K562 (cell line): ENCODE results near the gene CFAP92. TPM values are rescaled to one million over a fixed set of nuclear protein-coding genes. Genes with fewer than 3 reads are reported as not detected.
A peak's percentile ranks its signal among the peaks of the same experiment; 100 is the strongest.

Experiments used
- ATF2 ChIP-seq: sonication (generic); formaldehyde crosslinking; IDR thresholded peaks from 2 replicates; pipeline ENCODE4 v1.8.1; 2022; ENCODE audit warnings: missing genetic modification reagents
- DIDO1 ChIP-seq: fragments of 450-650 bp; IDR thresholded peaks from 2 replicates; pipeline ENCODE4 v1.6.1; 2016; ENCODE audit warnings: low read depth, missing biosample characterization, missing genetic modification characterization
- E2F8 ChIP-seq: fragments of 450-650 bp; IDR thresholded peaks from 2 replicates; pipeline ENCODE4 v1.7.1; 2018; ENCODE audit warnings: mild to moderate bottlenecking, low read depth; ENCODE audit not compliant: partially characterized antibody
- E4F1 ChIP-seq: fragments of 250-450 bp; sonication (Bioruptor Pico); IDR thresholded peaks from 2 replicates; pipeline ENCODE4 v1.5.0; 2021; ENCODE audit warnings: mild to moderate bottlenecking, borderline replicate concordance
- HOXB6 ChIP-seq: fragments of 250-450 bp; sonication (Bioruptor Pico); IDR thresholded peaks from 2 replicates; pipeline ENCODE4 v1.5.1; 2022; ENCODE audit warnings: mild to moderate bottlenecking, borderline replicate concordance
- L3MBTL2 ChIP-seq: fragments of 450-650 bp; IDR thresholded peaks from 2 replicates; pipeline ENCODE4 v1.6.1; 2016; ENCODE audit warnings: mild to moderate bottlenecking, moderate library complexity
- POLR2B ChIP-seq: fragments of 450-650 bp; IDR thresholded peaks from 2 replicates; pipeline ENCODE4 v1.6.1; 2018; ENCODE audit warnings: low read depth; ENCODE audit not compliant: partially characterized antibody
- POLR2H ChIP-seq: IDR thresholded peaks from 2 replicates; pipeline ENCODE4 v1.6.1; 2016; ENCODE audit warnings: missing genetic modification characterization, low read depth, mild to moderate bottlenecking, control low read depth, missing compliant biosample characterization, moderate library complexity
- RBM17 ChIP-seq: fragments of 200-400 bp; formaldehyde crosslinking; IDR thresholded peaks from 2 replicates; pipeline ENCODE4 v1.6.1; 2017; ENCODE audit warnings: low read depth, mild to moderate bottlenecking, low read length, borderline replicate concordance
- RCOR1 ChIP-seq, 2 experiments: IDR thresholded peaks; 2 replicates each; pipeline ENCODE4 v1.6.1; 2012; ENCODE audit warnings: low read depth in 2 of 2, low read length in 2 of 2, borderline replicate concordance in 1 of 2, improper control_type of control experiment in 1 of 2
- SMAD1 ChIP-seq: fragments of 150-350 bp; IDR thresholded peaks from 2 replicates; pipeline ENCODE4 v1.6.1; 2014; ENCODE audit warnings: low read length, low read depth; ENCODE audit not compliant: partially characterized antibody
- SMAD2 ChIP-seq: fragments of 150-350 bp; IDR thresholded peaks from 2 replicates; pipeline ENCODE4 v1.6.1; 2014; ENCODE audit warnings: low read depth, mild to moderate bottlenecking, low read length
- SMARCA4 ChIP-seq: fragments of 450-650 bp; IDR thresholded peaks from 2 replicates; pipeline ENCODE4 v1.6.1; 2016
- TOE1 ChIP-seq, 2 experiments: fragments of 450-650 bp in 1 of 2; sonication (generic) in 1 of 2; formaldehyde crosslinking in 1 of 2; IDR thresholded peaks; 2 replicates each; pipeline versions ENCODE4 v1.7.1 to v1.8.0; 2016 to 2022; ENCODE audit warnings: borderline replicate concordance in 2 of 2, mild to moderate bottlenecking in 2 of 2, antibody characterized with exemption in 1 of 2, inconsistent platforms in 1 of 2, low read depth in 1 of 2, missing genetic modification reagents in 1 of 2, moderate library complexity in 1 of 2
- ZBTB26 ChIP-seq: fragments of 450-650 bp; formaldehyde crosslinking; IDR thresholded peaks from 2 replicates; pipeline ENCODE4 v1.4.0; 2022; ENCODE audit warnings: missing genetic modification characterization
- ZKSCAN8 ChIP-seq: fragments of 200-800 bp; sonication (Bioruptor generic); IDR thresholded peaks from 2 replicates; pipeline ENCODE4 v1.6.1; 2016; ENCODE audit warnings: missing genetic modification characterization, missing compliant biosample characterization
- ZNF511 ChIP-seq: sonication (generic); formaldehyde crosslinking; IDR thresholded peaks from 2 replicates; pipeline ENCODE4 v1.8.0; 2022; ENCODE audit warnings: mild to moderate bottlenecking, missing genetic modification reagents
- ZNF764 ChIP-seq: fragments of 250-450 bp; sonication (Bioruptor Pico); IDR thresholded peaks from 2 replicates; pipeline ENCODE4 v1.4.0; 2020; ENCODE audit warnings: low read depth, mild to moderate bottlenecking, moderate library complexity
- polyA plus RNA-seq, 8 experiments: library from polyadenylated mRNA; depleted of rRNA in 4 of 8; stranded (reverse) in 5 of 8; unstranded in 3 of 8; fragments of >200 nt; fragmentation: Nextera tagmentation in 2 of 8; fragmentation: Illumina TruSeq in 1 of 8; extraction: Ambion mirVana in 2 of 8; extraction: Trizol in 1 of 8; gene quantifications; 2 replicates each; pipeline versions ENCODE4 v1.2.1 to v1.2.3, GENCODE V29; 2011 to 2014; ENCODE audit warnings: inconsistent platforms in 1 of 8, missing spikeins in 1 of 8
- total RNA-seq, 7 experiments: library from RNA; depleted of rRNA in 6 of 7; stranded (reverse); fragments of >200 nt in 6 of 7; fragmentation: Illumina TruSeq in 2 of 7; extraction: Trizol in 2 of 7; gene quantifications; 2 replicates each; pipeline versions ENCODE4 v1.2.1 to v1.2.3, GENCODE V29; 2011 to 2021; ENCODE audit warnings: low replicate concordance in 1 of 7

Gene CFAP92
- total and polyA plus RNA-seq, 9 of the 15 experiments (the other 6 are each of a cell fraction or from before 2014, with no cell fraction given): 0.06 to 0.62 (median 0.36) TPM

GRCh38 chr3:128879125-128879969 lies 114.5 kb downstream of the CFAP92 start, which contains the start of gene ACAD9 (continued):
- TF ChIP-seq E2F8 (peak; percentile 88), HOXB6 (no peak), E4F1 (CRISPR knock-in tag) (no peak), ZBTB26 (no peak), ZNF764 (CRISPR knock-in tag) (no peak), RCOR1 (IDR thresholded peaks at IDR 0.05; ENCODE audit: borderline replicate concordance in 1 of 2, low read depth in 2 of 2, low read length in 2 of 2) (0 out of 4 replicates have a peak, but pooled peaks of 1 of the 2 experiments have one; percentile 21), TOE1 (IDR thresholded peaks at IDR 0.05; ENCODE audit: borderline replicate concordance) (peak; percentile 97), TOE1 (CRISPR knock-in tag; IDR thresholded peaks at IDR 0.05; ENCODE audit: borderline replicate concordance, low read depth) (no peak), RBM17 (no peak), SMAD2 (no peak), SMAD1 (peak; percentile 43), L3MBTL2 (peak; percentile 98), POLR2B (peak; percentile 71), ATF2 (CRISPR knock-in tag) (peak; percentile 93), SMARCA4 (no peak), DIDO1 (tag) (peak; percentile 82), ZNF511 (peak; percentile 81; the same call in 1 of the 2 replicates), ZKSCAN8 (CRISPR knock-in tag) (no peak), POLR2H (tag) (peak; percentile 69)
